ENCODE data around the gene ME2.
"Not testable (repeated sequence)": the region's sequence is repeated elsewhere in the genome, so short reads cannot be mapped to it uniquely, and the experiment has no call there.

The ME2 gene

DNA sequence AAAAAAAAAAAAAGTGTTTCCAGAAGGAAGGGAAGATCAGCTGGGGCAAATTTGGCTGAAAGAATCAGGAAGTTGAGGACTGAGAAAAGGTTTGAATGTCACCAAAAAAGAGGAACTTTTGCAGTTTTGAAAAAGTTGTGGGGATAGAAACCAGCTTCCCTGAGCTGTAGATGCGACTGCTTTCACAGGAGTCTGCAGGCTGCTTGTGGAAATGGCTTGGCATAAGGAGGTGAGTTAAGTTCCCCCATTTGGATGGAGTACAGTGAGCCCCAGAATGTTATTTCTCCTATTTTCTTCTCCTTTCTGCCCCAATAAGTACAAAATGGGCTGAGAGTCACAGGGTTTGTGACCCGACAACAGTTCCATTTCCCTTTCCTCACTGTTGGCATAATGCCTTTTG, 16.5 kb upstream of the ME2 start:
- DNase-seq, result no peak

DNA sequence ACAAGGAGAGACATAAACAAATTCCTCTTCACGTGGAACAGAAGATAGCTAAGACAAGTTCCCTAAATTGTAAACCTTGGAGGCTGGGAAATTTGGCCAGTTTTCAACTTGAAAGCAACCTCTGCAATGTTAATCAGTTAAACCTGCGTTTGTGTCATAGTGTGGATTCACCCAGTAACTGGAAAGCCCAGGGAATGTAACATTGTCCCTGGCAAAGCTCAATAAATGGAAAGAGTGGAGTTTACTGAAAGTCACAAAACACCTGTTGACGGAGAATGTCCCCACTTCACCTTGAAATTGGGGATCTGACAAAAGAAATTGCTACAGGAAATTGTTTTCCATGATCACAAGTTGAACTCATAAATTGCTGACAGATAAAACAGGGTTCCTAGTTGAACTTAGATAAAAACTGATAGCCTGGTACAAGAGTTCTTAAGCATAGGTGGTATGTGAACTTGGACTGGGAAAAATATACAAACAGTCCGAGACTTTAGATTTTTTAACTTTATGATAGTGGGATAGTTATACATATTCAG, 15.0 kb upstream of the ME2 start:
- no peak for DNase-seq

- DNase-seq, result no peak
Observed at GRCh38 chr18:50866765-50867164, 12.2 kb upstream of the ME2 start.

GRCh38 chr18:50869150-50869549, 9.8 kb upstream of the ME2 start:
- DNase-seq, result no peak

DNA sequence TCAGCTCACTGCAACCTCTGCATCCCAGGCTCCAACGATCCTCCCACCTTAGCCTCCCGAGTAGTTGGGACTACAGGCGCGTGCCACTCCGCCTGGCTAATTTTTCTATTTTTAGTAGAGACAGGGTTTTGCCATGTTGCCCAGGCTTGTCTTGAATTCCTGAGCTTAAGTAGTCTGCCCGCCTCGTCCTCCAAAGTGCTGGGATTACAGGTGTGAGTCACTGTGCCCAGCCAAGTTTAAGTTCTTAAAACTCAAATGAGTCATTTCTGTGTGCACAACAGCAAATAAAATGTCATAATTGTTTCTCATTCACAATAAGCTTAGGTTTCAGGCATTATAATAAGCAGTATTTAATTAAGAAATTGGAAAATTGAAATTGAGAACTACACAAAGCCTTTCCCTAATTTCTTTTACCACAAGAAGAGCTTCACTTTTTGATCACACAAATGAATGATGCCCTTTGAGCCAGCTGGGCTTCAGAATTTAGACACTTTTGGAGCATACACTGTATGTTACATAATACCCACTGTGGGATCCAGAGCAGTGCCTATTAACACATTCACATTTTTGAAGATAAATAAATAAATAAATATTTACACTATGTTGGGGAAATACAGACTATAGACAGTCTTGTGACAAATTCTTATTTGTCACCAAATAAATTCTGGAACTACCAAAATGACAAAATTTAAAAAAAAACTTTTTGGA, 8.6 kb upstream of the ME2 start:
- no peak for DNase-seq

- no peak for DNase-seq
Observed at GRCh38 chr18:50871846-50872245, 7.1 kb upstream of the ME2 start.

DNA sequence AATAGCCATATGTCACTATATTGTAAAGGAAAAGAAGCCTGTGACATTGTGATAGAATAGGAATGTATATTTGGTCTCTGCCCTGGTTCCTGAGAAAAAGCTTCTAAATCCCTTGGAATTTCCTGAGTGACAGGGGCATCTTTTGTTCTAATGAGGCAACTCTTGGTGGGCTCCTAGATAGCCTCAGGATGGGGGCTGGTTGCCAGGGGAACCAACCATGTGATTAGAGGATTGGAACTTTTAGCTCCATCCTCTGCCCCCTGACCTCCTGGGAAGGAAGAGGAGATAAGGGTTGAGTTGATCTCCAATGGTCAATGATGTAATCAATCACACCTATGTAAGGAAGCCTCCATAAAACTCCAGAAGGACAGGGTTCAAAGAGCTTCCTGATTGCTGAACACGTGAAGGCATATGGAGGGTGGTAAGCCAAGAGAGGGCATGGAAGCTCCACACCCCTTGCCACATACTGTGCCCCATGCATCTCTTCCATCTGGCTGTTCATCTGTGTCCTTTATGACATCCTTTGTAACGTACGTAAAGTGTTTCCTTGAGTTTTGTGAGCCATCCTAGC, 2.9 kb upstream of the ME2 start:
- no peak for DNase-seq

DNA sequence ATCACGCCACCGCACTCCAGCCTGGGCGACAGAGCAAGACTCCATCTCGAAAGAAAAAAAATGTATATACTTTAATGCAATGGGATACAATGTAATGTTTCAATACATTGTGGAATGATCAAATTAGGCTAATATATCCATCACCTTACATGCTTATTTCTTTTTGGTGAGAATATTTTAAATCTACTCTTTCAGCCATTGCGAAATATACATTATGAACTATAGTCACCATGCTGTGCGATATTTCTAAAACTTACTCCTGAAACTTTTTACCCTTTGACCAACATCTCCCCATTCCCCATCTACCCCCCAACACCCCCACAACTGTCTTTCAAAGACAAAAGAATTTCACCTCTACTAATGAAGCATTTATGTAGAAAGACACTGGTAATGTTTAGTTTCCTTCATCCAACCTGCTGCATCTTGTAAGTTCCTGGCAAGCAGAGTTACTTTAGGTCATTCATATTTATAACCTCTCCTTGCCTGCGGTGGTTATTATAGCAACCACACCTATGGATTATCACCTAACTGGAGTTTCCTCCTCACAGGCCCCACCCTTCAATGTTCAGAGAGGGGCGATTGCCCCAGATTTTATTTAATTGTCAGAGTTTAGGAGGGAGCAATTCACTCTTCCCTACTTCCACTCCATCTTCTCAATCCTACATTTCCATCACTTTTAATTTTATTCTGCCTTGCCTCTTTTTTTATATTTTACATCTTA, 1.2 kb upstream of the ME2 start:
- no peak for DNase-seq

GRCh38 chr18:50879302-50880118, 592 bp downstream of the ME2 start:
- DNase-seq, result no peak

DNA sequence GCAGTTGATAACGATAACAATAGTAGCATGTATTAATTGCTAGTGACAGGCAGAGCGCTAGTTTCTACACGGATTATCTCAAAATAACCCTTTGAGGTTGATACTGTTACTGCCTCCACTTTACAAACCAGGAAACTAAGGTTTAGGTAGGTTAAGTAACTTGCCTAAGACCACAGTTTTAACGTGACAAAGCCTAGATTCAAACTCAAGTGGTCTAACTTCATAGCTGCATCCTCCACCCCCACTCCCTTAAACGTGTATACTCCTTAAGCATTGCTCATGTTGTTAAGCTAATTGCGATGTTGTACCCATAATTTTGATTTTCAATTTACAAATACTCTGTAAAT, 1.2 kb downstream of the ME2 start:
- no peak for DNase-seq

- DNase-seq, result not testable (repeated sequence)
Observed at GRCh38 chr18:50880944-50881343, 2.0 kb downstream of the ME2 start.

- no peak for DNase-seq
Observed at GRCh38 chr18:50886929-50887328, 8.0 kb downstream of the ME2 start.

- DNase-seq, result no peak
Observed at GRCh38 chr18:50895350-50896045, 16.6 kb downstream of the ME2 start.

DNA sequence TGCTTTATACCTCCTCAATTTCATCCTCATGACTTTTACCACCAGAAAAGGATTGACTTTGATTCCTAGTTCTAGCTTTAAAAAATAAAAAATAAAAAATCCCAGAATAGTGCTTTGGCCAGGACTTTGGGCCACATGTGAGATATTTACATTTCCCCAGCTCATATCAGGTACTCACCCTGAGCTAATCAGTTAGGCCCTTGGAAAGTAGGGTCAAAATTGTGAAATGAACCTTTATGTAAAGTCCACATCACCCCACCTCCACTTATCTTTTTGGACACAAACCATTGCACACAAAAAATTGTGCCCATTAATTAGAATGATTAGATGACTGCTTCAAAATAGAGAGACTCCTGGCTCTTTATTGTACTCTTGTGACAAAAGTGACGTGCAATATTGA, 17.2 kb downstream of the ME2 start:
- no peak for DNase-seq

GRCh38 chr18:50898919-50899318, 20.0 kb downstream of the ME2 start:
- no peak for DNase-seq

DNA sequence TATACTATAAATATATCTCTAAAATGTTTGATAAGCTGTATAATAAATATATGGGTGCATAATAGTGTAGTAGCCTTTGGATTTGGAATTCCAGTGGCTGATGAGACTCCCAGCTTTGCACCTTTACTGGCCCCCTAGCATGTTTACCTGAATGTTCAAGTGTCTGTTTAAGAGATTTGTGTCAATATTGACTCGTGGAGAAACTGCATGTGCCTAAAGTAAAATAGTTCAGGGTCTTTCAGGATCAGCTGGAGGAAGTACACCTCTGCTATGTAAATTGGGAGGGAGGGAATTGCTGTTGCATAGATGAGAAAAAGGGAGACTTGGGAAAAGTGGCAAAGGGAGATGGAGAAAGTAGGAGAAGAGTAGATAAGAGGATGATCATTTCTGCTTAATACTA, 23.9 kb downstream of the ME2 start:
- DNase-seq, result no peak

DNA sequence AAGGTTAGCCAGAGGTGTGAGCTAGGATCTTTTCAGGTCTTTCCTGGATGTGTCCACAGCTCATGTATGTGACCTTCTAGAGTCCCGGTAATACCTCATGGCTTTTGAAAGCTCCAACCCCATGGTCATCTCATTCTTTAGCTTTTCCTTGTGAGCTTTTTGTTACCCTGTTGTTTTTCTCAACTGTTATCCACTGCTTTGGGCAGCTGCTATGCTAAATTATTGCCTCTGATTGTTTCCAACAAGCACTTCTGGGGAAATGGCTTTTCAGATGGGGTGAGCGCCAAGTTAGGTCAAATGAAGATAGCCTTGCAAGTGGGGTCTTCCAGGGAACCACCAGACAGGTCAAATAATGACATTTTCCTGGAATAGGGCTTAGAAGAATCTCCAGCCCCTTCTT, 27.9 kb downstream of the ME2 start:
- no peak for DNase-seq

DNA sequence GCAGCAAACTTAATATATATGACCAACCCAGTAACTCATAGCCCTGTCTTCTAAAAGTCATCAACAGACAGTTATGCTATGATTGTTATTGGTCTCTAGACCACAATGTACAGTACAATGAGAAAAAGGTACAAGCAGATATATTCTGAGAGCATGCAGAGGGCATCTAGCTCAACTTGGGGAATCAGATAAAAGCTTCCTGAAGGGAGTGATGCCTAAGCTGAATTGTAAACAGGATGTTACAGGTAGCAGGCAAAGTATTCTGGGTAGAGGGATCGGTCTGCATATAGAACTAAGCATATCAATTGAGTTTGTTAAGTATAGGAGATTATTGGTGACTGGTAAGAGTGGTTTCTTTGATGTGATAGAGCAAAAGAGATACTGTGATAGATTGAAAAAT, 30.3 kb downstream of the ME2 start:
- no peak for DNase-seq

GRCh38 chr18:50911006-50911405, 32.1 kb downstream of the ME2 start:
- DNase-seq, result no peak

- no peak for DNase-seq
Observed at GRCh38 chr18:50917021-50917420, 38.1 kb downstream of the ME2 start.

GRCh38 chr18:50918153-50918552, 39.2 kb downstream of the ME2 start:
- DNase-seq, result no peak

DNA sequence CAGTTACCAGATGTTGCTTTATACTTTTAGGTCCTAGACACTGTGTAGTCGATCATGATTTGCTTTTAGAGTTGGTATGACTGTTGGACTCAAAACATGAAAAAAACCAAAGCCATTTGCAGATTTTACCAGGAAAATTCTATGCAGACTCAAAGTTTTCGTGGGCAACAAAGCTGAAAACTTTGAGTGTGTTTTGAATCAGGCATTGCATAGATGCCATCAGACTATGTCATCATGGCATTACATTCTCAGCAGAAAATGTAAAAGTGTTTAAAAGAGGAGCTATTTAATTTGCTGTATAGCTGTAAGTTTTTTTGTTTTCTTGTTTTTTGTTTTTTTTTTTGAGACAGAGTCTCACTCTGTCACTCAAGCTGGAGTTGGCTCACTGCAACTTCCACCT, 45.5 kb downstream of the ME2 start:
- DNase-seq, result no peak

DNA sequence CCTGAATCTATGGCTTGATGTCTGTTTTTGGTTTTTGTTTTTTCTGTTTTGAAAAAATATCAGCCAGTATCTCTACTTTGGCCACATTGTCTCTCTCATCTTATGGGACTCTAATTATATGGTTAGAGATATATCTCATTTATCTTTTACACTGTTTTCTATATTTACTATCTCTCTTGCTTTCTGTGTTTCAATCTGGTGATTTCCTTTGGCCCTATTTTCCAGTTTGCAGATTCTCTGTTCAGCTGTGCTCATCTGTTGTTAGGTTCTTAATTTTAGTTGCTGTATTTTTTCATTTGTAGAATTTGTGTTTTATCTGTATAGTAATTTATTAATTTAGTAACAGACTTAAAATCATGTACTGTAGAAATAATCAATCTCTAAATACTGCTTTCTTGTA, 47.6 kb downstream of the ME2 start:
- DNase-seq, result no peak
